Neutrophil (primary cell): Measurements from ENCODE around the gene CAPN5.

ENCODE experiments used
- H3K27ac ChIP-seq: fragments of 200-600 bp; sonication (generic); 2 replicates; pipeline ENCODE4 v1.5.1; 2016; ENCODE audit warnings: mild to moderate bottlenecking, moderate library complexity
- H3K27me3 ChIP-seq: fragments of 200-600 bp; sonication (generic); 2 replicates; pipeline ENCODE4 v1.6.0; 2016; ENCODE audit warnings: mild to moderate bottlenecking
- H3K36me3 ChIP-seq: fragments of 200-600 bp; sonication (generic); 2 replicates; pipeline ENCODE4 v1.5.1; 2017
- H3K4me1 ChIP-seq, 2 experiments: fragments of 200-600 bp in 1 of 2; sonication (generic) in 1 of 2; 1 replicate in 1 of 2; 2 replicates in 1 of 2; pipeline versions ENCODE4 v1.5.1 to v1.6.1; 2013 to 2016; ENCODE audit warnings: low read depth in 1 of 2, low read length in 1 of 2, mild to moderate bottlenecking in 1 of 2, moderate library complexity in 1 of 2; ENCODE audit not compliant: control insufficient read depth in 1 of 2, insufficient read depth in 1 of 2
- H3K4me3 ChIP-seq, 2 experiments: fragments of 200-600 bp in 1 of 2; sonication (generic) in 1 of 2; 1 replicate in 1 of 2; 2 replicates in 1 of 2; pipeline ENCODE4 v1.5.1; 2013 to 2016; ENCODE audit warnings: low read depth in 1 of 2, low read length in 1 of 2, mild to moderate bottlenecking in 1 of 2, moderate library complexity in 1 of 2
- H3K9me3 ChIP-seq: fragments of 200-600 bp; sonication (generic); 2 replicates; pipeline ENCODE4 v1.5.1; 2016
- CTCF ChIP-seq: fragments of 200-600 bp; sonication (generic); IDR thresholded peaks from 2 replicates; pipeline ENCODE4 v1.5.1; 2016; ENCODE audit warnings: antibody characterized with exemption

CAPN5 gene

GRCh38 chr11:77159937-77160495 lies 93.2 kb downstream of the CAPN5 start:
- TF ChIP-seq CTCF, result no peak
- H3K4me3 ChIP-seq, result no peak overlapping the region
- H3K36me3 ChIP-seq, result no peaks in the 10 kb centered on the region
- no peaks in the 10 kb centered on the region for H3K27me3 ChIP-seq
- H3K4me1 ChIP-seq, result no peaks in the 10 kb centered on the region
- H3K9me3 ChIP-seq, result no peaks in the 10 kb centered on the region
- H3K27ac ChIP-seq, result no peak overlapping the region

DNA sequence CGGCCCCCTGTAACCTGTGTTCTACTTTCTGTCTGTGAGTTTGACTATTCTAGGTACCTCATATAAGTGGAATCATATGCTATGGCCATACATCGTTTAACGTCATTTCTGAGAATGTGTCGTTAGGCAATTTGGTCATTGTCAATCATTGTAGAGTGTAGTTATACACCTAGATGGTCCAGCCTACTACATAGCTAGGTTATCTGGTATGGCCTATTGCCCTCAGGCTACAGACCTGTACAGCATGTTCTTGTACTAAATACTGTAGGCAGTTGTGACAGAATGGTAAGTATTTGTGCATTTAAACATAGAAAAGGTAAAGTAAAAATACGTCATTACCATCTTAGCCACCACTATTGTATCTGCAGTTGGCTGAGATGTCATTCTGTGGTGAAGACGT lies 96.5 kb downstream of the CAPN5 start:
- H3K36me3 ChIP-seq, result no peaks in the 10 kb centered on the region
- H3K27ac ChIP-seq, result no peak overlapping the region
- no peak overlapping the region for H3K4me3 ChIP-seq
- H3K9me3 ChIP-seq, result no peaks in the 10 kb centered on the region
- H3K4me1 ChIP-seq, result no peaks in the 10 kb centered on the region
- no peaks in the 10 kb centered on the region for H3K27me3 ChIP-seq
- no peak for TF ChIP-seq CTCF

- no peaks in the 10 kb centered on the region for H3K9me3 ChIP-seq
- no peaks in the 10 kb centered on the region for H3K36me3 ChIP-seq
- no peaks in the 10 kb centered on the region for H3K27me3 ChIP-seq
- H3K4me1 ChIP-seq, result no peaks in the 10 kb centered on the region
- no peak overlapping the region for H3K27ac ChIP-seq
- H3K4me3 ChIP-seq, result no peak overlapping the region
- no peak for TF ChIP-seq CTCF
Measured at GRCh38 chr11:77165066-77165465, 98.3 kb downstream of the CAPN5 start.

DNA sequence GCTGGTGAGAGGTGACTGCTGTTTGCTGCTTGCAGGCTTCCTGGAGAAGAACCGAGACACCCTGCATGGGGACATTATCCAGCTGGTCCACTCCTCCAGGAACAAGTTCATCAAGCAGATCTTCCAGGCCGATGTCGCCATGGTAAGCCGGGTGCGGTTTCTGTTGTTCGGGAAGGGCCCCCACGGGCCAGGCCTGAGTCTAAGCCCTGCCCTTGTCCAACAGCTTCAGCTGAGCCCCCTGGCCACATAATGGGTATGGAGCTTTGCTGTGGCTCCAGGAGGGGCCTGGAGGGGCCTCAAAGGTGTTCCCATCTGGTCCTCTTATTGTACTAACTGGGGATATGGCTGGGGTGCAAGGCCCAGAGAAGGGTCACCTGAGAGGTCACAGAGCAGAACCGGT lies 99.2 kb downstream of the CAPN5 start:
- no peaks in the 10 kb centered on the region for H3K4me1 ChIP-seq
- no peak overlapping the region for H3K27ac ChIP-seq
- H3K4me3 ChIP-seq, result no peak overlapping the region
- no peaks in the 10 kb centered on the region for H3K36me3 ChIP-seq
- TF ChIP-seq CTCF, result no peak
- no peaks in the 10 kb centered on the region for H3K27me3 ChIP-seq
- H3K9me3 ChIP-seq, result no peaks in the 10 kb centered on the region

- no peak overlapping the region for H3K4me3 ChIP-seq
- H3K36me3 ChIP-seq, result no peaks in the 10 kb centered on the region
- no peaks in the 10 kb centered on the region for H3K9me3 ChIP-seq
- H3K27ac ChIP-seq, result no peak overlapping the region
- TF ChIP-seq CTCF, result no peak
- H3K4me1 ChIP-seq, result no peaks in the 10 kb centered on the region
- H3K27me3 ChIP-seq, result no peaks in the 10 kb centered on the region
Measured at GRCh38 chr11:77167111-77167626, 100.4 kb downstream of the CAPN5 start.
